Stimulated activated CD4-positive, alpha-beta T cell treated with anti-CD3 and anti-CD28 coated beads, TNF-alpha, amount 100 ng/mL, for 4 hours (primary cell): ENCODE results near the gene HEPACAM2.

Experiments
- DNase-seq, 3 experiments: peaks; one replicate each; pipeline ENCODE4 v3.0.0-alpha.2; 2020; ENCODE audit warnings: low read depth in 3 of 3

HEPACAM2 gene

DNA sequence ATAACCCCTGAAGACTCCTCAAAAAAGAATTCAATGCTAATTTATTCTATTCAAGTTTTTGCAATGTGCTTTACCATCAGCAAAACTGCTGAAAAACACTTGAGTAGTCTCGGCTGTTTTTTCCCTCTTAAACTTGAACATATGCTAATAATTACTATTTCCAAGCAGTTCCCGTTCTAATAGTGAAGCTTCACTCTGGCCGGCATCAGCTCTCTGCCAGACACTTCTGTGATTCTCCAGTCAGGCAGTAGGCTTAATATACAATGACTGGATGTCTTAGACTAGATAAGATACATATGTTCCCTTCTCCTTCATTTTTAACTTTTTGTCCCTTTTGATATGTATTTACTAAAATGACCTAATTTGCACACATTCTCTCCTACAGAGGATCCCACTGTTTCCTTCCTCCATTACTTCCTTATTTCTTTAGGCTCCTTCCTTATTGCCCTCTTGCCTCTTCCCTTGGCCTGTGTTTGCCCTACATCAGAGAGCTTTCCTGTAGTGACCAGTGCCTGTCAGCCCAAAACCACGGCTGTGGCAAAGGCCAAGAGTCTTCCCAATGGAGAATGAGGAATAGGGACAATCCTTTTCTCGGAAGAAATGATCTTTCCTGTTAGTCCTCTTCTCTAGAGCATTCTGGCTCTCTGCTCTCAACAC lies 23.5 kb downstream of the HEPACAM2 start:
- DNase-seq = no peak

GRCh38 chr7:93198472-93198871 lies 27.8 kb downstream of the HEPACAM2 start:
- DNase-seq = no peak

DNA sequence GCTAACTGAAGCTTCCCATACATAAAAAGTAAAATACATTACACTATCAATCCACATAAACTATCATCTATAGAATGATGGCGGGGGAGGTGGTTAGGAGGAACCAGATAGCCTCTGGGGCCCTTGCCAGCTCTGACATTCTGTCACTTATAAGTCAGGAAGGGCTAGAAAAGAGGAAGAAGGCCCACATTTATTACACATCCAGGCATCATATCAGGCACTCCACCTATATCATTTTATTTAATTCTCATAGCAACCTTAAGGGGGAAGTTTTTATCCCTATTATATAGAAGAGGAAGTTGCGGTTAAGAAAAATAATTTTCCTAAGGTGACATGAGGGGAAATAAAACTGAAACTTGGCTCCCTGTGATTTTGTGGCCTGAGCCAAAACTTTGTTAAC lies 29.9 kb downstream of the HEPACAM2 start:
- no peak for DNase-seq

DNA sequence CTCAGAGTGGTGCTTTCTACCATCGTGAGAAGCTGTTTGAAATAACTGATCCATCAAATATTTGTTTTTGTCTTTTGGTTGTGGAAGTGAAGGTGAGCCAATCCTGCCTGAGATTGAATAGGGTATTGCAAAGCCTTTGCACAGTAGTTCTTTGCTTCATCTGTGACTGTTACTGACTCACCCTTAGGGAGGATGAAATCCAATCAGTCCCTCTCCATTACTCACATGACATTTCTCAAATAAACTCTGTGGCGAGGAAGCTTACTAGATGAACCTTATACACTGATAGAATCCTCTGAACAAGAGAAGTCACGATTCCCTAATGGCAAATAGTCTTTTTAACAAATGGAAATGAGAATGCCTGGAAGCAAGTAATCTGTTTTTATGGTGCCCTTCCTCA lies 31.9 kb downstream of the HEPACAM2 start:
- no peak for DNase-seq

DNA sequence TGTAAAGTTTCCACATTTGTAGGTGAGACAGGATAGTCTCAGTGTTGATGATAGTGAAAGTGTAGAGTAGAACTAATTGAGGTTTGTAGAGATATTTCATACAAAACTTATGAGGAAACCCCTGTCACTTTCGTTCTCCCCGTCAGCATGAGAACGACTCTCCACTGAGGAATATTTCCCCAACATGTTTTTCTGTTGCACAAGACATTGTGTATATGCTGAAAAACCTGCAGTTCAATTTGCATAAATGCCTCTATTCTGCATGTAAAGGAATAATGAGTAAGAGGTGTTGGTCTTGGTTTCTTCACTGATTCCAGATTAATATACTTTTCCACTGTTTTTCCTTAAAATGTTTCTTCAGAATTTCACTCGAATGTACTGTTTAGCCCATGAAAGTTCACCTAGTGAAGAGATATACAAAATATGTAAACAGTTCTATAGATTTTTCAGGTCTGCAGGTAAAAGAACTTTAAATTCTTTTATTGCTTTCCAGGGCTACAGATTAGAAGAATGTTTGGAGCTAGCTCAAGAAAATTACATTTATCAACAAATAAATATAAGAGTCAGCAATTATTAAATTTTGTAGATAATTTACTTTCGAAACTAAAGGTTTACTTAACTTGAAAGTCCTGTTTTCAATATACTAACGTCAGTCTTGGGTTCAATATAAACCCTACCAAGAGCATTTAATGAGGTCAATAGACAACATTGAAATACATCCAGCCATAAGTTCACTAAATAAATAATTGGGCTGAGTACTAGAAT lies 37.2 kb downstream of the HEPACAM2 start:
- no peak for DNase-seq

GRCh38 chr7:93185303-93186027 lies 40.8 kb downstream of the HEPACAM2 start:
- DNase-seq = no peak

GRCh38 chr7:93179173-93179572 lies 47.1 kb downstream of the HEPACAM2 start:
- DNase-seq = no peak

GRCh38 chr7:93178213-93178612 lies 48.1 kb downstream of the HEPACAM2 start:
- no peak for DNase-seq

GRCh38 chr7:93176992-93177580 lies 49.2 kb downstream of the HEPACAM2 start:
- no peak for DNase-seq

DNA sequence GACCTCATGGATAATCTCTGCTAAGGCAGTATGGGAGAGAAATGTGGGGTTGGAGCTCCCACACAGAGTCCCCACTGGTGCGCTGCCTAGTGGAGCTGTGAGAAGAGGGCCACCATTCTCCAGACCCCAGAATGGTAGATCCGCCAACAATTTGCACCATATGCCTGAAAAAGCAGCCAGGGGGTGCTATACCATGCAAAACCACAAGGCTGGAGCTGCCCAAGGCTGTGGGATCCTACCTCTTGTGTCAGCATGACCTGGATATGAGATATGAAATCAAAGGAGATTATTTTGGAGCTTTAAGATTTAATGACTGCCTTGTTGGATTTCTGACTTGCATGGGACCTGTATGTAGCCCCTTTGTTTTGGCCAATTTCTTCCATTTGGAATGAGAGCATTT lies 51.0 kb downstream of the HEPACAM2 start:
- DNase-seq = no peak

- DNase-seq = no peak
Measured at GRCh38 chr7:93172683-93173082, 53.6 kb downstream of the HEPACAM2 start.

- DNase-seq = no peak
Measured at GRCh38 chr7:93171606-93172226, 54.6 kb downstream of the HEPACAM2 start.

- no peak for DNase-seq
Measured at GRCh38 chr7:93165447-93165846, 60.8 kb downstream of the HEPACAM2 start.

DNA sequence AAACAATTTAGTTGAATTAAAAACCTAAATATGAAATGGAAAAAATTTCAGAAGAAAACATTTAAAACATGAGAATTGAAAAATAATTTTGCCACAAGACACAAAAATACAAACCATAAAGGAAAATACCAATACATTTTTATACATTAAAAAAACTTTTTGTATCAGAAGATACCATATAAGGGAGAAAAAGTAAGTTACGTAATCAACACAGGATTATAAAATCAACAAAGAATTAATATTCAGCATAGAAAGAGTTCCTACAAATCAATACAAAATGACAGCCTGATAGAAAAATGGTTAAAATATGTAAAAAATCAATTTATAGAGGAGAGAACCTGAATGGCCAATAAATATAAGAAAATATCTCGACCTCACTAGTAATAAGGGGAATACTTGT lies 61.5 kb downstream of the HEPACAM2 start:
- no peak for DNase-seq

GRCh38 chr7:93161181-93161762 lies 65.0 kb downstream of the HEPACAM2 start:
- DNase-seq = no peak

DNA sequence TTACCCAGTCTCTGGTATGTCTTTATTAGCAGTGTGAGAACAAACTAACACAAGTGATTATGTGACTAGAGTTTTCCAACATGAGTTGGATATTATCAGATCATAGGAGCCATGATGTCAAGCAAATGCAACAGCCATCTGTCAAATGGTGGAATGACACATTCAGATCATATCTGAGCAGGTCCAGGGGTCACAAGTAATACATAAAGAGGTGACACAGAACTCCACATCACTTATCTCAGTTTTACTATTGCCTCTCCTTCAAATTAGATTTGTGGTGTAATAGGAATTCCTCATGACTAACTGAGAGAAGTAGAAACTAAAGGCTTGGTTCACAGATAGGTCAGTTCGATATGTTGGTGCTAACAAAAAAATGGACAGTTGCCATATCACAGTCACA lies 65.9 kb downstream of the HEPACAM2 start:
- no peak for DNase-seq

DNA sequence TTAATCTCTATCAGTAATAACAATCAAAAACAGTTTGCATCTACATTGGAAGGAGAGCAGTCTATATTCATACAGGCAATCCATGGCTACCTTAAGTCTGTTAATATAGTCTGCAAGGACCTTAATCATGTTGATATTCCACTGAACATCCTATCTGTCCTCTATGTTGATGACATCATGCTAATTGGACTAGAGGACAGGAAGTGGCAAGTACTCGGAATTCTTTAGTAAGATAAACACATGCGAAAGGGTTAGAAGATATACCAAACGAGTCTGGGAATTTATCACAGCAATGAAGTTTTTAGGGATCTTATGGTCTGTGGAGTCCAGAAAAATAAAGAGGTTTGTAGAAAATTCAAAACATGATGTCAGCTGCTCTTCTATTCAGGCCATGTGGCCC lies 66.8 kb downstream of the HEPACAM2 start:
- DNase-seq = no peak

DNA sequence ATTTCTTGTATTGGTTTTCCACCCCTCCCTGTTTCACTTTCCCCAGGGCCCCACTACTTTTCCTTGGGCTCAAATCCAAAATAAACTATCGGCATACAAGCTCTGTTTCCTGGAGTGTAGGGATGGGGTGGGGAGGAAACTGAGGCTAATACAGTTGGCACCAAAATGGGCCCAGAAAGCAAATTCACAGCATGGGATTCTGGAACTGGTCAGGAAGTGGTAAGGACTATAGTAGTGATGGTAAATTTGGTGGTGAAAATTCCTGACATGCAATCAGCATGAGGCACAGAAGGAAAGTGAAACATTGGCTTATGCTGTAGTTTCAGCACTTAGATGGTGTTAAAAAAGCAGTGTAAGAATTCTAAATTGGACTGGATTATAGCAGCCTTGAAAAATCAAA lies 69.4 kb downstream of the HEPACAM2 start:
- no peak for DNase-seq

GRCh38 chr7:93150200-93150835 lies 76.0 kb downstream of the HEPACAM2 start:
- no peak for DNase-seq

DNA sequence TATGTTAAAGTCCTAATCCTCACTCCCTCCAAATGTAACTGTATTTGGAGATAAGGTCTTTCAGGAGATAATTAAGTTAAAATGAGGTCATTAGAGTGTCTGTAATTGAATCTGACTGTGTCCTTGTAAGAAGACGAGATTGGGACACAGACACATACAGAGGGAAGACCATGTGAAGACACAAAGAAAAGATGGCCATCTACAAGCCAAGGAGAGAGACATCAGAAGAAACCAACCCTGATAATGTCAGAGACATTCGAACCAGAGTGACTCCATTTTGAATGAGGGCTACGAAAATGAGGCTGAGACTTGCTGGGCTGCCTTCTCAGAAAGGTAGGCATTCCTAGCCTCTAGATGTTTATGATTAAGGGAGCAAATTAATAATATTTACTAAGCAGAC lies 77.5 kb downstream of the HEPACAM2 start:
- no peak for DNase-seq

GRCh38 chr7:93148144-93148543 lies 78.1 kb downstream of the HEPACAM2 start, which contains the start of gene SAMD9L:
Gene SAMD9L, minus strand, starts transcription at chr7:93148385. Its CDS starts 12,414 bp downstream, at chr7:93135971.
- DNase-seq = no peak
